Muscle layer of duodenum (tissue), 2 donors: ENCODE data around the gene NSD2.
"Not testable (repeated sequence)": the region's sequence is repeated elsewhere in the genome, so short reads cannot be mapped to it uniquely, and the experiment has no call there.

Experiments
- H3K27ac ChIP-seq: one replicate; pipeline ENCODE4 v1.7.0; 2013; ENCODE audit warnings: mild to moderate bottlenecking, low read length
- H3K27me3 ChIP-seq: one replicate; pipeline ENCODE4 v1.7.0; 2013; ENCODE audit warnings: low read depth, mild to moderate bottlenecking, control low read depth, low read length
- H3K36me3 ChIP-seq, 2 donors: one replicate each; pipeline ENCODE4 v1.7.0; 2013; ENCODE audit warnings: low read length in 2 of 2, control low read depth in 1 of 2, mild to moderate bottlenecking in 1 of 2; ENCODE audit not compliant: insufficient read depth in 2 of 2, control insufficient read depth in 1 of 2
- H3K4me1 ChIP-seq, 2 donors: one replicate each; pipeline ENCODE4 v1.7.0; 2013; ENCODE audit warnings: low read length in 2 of 2, mild to moderate bottlenecking in 2 of 2, control low read depth in 1 of 2, moderate library complexity in 1 of 2; ENCODE audit not compliant: insufficient read depth in 2 of 2, control insufficient read depth in 1 of 2
- H3K4me3 ChIP-seq, 2 donors: one replicate each; pipeline ENCODE4 v1.7.0; 2013; ENCODE audit warnings: low read length in 2 of 2, low read depth in 1 of 2, mild to moderate bottlenecking in 1 of 2
- H3K9me3 ChIP-seq, 2 donors: one replicate each; pipeline ENCODE4 v1.7.0; 2013; ENCODE audit warnings: low read length in 2 of 2, control low read depth in 1 of 2, mild to moderate bottlenecking in 1 of 2; ENCODE audit not compliant: control insufficient read depth in 1 of 2
- donor health status: healthy.

The NSD2 gene

DNA sequence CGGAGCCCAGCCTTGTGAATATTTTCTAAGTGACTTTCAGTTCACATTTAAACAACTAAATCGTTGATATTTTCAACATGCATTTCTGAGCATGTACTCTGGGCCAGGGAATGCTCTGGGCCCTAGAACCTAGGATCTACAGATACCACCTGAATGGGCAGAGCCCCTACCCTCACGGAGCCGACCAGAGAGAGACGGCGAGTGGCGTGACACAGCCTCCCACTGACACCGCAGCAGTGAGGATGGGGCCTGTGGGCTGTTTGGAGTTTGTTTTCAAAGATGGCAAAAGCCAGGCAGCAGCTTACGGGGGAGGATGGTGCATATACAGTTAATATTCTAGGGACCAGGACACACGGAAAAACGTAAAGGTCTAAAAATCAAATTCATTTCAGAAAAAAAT, 119.9 kb downstream of the NSD2 start:
- no peaks in the 10 kb centered on the region for H3K4me1 ChIP-seq
- H3K27ac ChIP-seq = no peak overlapping the region
- H3K27me3 ChIP-seq = no peaks in the 10 kb centered on the region
- no peaks in the 10 kb centered on the region for H3K9me3 ChIP-seq
- H3K4me3 ChIP-seq = no peak overlapping the region
- H3K36me3 ChIP-seq = peaks cover 13 to 45% of the 10 kb centered on the region in 2 donors

DNA sequence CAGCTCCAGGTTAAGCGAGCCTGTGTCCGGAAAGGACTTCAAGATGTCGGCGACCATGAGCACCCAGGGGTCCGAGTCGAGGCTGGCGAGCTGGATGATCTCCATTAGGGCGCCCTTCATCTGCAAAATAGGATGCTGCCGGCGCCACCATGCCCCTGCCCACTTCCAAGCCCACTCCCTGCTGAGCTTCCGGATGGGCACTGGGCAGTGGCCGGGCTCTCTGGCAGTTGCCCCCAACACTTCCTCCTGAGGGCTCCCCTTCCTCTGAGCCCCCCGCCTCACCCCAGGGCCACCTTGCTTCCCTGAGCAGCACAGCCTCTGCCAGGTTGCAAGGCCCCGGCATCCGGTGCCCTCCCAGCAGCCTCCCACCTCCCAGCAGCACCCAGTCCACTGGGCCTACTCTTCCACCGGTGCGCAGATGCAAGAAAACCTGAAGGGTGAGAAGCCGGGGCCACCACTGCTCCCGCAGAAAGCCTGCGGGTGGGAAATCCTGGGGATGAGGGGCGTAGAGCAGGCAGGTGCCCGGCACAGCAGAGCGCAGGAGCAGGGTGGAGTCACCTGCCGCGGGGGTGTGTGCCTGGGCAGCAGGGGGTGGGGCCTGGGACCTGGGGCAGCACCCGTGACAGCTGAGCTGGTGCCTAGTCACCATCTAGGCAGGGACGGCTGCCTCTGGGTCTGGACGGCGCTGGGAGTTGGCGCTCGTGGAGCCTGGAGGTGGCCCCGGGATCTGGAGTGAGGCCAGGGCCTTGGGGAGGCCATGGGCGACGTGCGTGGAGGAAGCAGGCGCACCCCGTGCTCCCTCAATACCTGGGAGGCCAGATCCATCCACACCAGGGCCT, 120.6 kb downstream of the NSD2 start:
- H3K27me3 ChIP-seq = no peaks in the 10 kb centered on the region
- no peak overlapping the region for H3K4me3 ChIP-seq
- no peak overlapping the region for H3K27ac ChIP-seq
- H3K9me3 ChIP-seq = no peaks in the 10 kb centered on the region
- peaks cover 13 to 39% of the 10 kb centered on the region in 2 donors for H3K36me3 ChIP-seq
- no peaks in the 10 kb centered on the region for H3K4me1 ChIP-seq

DNA sequence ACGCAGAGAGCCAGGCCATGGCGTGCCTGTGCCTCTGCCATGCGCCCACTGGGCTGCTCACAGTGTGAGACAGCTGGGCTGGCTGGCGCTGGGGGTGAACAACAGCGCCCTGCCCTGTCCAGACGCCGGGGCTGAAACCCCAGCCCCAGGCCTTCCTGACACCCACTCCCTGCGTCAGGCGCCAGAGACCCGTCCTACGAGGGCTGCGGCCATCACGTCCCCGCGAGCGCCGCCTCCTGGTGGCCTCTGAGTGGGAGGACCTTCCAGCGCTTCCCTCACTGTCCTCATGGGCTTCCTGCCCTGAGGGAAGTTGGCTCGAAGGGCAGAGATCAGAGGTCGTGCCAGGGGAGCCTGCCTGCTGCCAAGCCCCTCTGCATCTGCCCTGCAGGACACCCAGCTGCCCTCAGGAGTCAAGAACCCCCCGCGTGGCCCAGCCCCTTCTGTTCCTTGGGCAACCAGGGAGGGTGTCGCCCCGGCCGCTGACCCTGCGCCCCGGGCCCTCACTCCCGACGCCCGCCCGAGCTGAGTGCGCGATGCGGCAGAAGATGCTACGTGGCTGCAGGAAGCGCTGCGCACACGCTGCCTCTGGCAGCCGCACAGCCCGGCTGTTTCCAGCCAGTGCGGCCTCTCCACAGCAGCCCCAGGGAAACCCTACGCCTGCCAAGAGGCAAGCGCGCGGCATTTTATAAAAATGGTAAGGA, 121.4 kb downstream of the NSD2 start:
- H3K4me1 ChIP-seq = no peaks in the 10 kb centered on the region
- H3K4me3 ChIP-seq = no peak overlapping the region
- H3K27ac ChIP-seq = no peak overlapping the region
- no peaks in the 10 kb centered on the region for H3K27me3 ChIP-seq
- peaks cover 0 to 4% of the 10 kb centered on the region in 2 donors for H3K9me3 ChIP-seq
- peaks cover 13 to 38% of the 10 kb centered on the region in 2 donors for H3K36me3 ChIP-seq

DNA sequence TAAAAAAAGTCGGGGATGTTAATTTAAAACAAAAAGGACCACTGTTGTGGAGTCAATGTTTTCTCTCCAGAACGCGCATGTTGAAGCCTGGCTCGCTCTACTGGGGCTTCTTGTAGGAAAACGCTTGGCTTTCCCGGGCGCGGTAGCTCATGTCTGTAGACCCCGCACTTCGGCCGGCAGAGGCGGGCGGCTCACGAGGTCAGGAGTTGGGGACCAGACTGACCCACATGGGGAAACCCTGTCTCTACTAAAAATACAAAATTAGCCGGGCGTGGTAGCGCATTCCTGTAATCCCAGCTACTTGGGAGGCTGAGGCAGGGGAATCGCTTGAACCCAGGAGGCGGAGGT, 122.0 kb downstream of the NSD2 start:
- H3K27me3 ChIP-seq = no peaks in the 10 kb centered on the region
- no peak overlapping the region for H3K4me3 ChIP-seq
- no peaks in the 10 kb centered on the region for H3K4me1 ChIP-seq
- H3K36me3 ChIP-seq = peaks cover 13 to 39% of the 10 kb centered on the region in 2 donors
- no peak overlapping the region for H3K27ac ChIP-seq
- peaks cover 0 to 8% of the 10 kb centered on the region in 2 donors for H3K9me3 ChIP-seq

DNA sequence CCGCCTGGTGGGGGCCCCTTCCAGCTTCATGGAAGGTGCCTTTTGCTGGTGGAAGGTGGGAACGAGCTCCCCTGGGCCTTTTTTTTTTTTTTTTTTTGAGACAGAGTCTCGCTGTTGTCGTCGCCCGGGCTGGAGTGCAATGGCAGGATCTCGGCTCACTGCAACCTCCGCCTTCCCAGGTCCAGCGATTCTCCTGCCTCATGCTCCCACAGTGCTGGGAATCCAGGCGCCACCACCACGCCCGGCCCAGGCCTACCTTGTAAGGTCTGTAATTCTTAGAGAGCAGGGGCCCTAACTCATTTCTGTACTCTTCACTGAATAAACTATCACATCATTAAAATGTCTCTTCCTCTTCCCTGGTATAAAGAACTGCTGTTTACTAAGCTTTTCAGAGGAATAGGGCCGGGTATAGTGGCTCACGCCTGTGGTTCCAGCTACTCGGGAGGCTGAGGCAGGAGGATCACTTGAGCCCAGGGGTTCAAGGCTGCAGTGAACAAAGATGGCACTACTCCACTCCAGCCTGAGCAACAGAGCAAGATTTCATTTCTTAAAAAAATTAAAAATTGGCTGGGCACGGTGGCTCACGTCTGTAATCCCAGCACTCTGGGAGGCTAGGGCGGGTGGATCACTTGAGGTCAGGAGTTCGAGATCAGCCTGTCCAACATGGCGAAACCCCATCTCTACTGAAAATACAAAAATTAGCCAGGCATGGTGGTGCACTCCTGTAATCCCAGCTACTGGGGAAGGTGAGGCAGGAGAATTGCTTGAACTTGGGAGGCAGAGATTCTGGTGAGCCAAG, 122.7 kb downstream of the NSD2 start:
- not testable (repeated sequence) for H3K4me1 ChIP-seq, H3K9me3 ChIP-seq, H3K4me3 ChIP-seq, H3K27me3 ChIP-seq, H3K27ac ChIP-seq
- peaks cover 13 to 32% of the 10 kb centered on the region in 2 donors for H3K36me3 ChIP-seq

DNA sequence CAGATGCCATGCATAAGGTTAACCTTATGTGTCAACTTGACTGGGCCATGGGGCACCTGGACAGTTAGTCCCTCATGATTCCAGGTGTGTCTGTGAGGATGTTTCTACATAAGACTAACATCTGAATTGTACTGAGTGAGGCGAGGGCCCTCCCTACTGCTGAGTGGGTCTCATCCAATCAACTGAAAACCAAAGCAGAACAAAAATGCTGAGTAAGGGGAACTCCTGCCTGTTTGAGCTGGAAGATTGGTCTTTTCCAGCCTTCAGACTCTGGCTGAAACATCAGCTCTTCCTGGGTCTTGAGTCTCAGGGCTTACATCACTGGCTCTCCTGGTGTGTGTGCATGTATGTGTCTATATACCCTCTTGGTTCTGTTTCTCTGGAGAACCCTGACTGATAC, 123.7 kb downstream of the NSD2 start:
- Histone ChIP-seq H3K9me3 (peaks cover 0 to 8% of the 10 kb centered on the region in 2 donors), H3K36me3 (peaks cover 13 to 22% of the 10 kb centered on the region in 2 donors), H3K27ac (no peak overlapping the region), H3K4me3 (no peak overlapping the region), H3K27me3 (no peaks in the 10 kb centered on the region), H3K4me1 (no peaks in the 10 kb centered on the region)

DNA sequence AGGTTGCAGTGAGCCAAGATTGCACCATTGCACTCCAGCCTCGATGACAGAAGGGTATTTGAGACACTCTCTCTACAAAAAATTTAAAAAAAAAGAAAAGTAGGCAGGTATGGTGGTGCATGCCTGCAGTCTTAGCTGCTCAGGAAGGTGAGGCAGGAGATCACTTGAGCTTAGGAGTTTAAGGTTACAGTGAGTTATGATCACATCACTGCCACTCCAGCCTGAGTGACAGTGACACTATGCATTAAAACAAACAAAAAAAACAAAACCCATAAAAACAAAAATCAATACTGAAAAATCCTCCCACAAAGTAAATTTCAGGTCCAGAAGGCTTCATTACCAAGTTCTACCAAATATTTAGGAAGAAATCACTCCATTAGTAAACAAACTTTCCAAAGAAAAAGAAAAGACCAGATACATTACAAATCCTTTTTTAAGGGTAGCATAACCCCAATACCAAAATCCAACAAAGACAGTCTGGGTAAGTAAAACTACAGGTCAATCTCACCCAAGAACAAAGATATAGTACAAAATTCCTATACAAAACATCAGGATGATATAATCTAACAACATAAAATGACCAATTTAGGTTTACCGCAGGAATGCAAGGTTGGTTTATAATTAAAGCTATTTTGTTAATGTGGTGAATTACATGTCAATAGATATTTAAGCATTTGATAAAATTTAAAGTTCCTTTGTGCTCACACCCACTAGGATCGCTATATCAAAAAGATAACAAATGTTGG, 125.8 kb downstream of the NSD2 start:
- no peak overlapping the region for H3K4me3 ChIP-seq
- H3K27ac ChIP-seq = no peak overlapping the region
- H3K9me3 ChIP-seq = peaks cover 0 to 8% of the 10 kb centered on the region in 2 donors
- no peaks in the 10 kb centered on the region for H3K4me1 ChIP-seq
- no peaks in the 10 kb centered on the region for H3K27me3 ChIP-seq
- peaks cover 0 to 14% of the 10 kb centered on the region in 2 donors for H3K36me3 ChIP-seq

DNA sequence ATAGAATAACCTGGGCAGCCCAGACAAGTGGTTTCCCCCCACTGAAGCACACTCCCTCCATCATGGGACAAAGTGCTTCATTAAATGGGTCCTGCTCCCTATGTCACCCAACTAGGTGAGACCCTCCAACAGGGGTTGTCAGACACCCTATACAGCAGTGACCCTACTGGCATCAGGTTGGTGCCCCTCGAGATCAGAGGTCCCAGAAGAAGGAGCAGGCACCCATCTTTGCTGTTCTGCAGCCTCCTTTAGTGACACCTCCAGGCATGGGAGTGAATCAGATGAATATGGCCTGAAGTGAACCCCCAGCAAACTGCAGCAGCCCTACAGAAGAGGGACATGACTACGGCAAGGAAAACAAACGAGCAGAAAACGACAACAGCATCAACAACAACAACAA, 126.5 kb downstream of the NSD2 start:
- Histone ChIP-seq H3K4me3 (no peak overlapping the region), H3K4me1 (no peaks in the 10 kb centered on the region), H3K36me3 (peaks cover 0 to 14% of the 10 kb centered on the region in 2 donors), H3K9me3 (peaks cover 0 to 8% of the 10 kb centered on the region in 2 donors), H3K27me3 (no peaks in the 10 kb centered on the region), H3K27ac (no peak overlapping the region)

DNA sequence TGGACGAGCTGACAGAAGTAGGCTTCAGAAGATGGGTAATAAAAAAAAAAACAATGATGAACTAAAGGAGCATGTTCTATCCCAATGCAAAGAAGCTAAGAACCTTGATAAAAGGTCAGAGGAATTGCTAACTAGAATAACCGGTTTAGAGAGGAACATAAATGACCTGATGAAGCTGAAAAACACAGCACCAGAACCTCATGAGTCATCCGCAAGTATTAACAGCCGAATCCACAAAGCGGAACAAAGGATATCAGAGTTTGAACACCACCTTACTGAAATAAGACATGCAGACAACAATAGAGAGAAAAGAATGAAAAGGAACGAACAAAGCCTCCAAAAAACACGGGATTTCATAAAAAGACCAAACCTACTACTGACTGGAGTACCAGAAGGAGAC, 127.1 kb downstream of the NSD2 start:
- Histone ChIP-seq H3K36me3 (peaks cover 0 to 14% of the 10 kb centered on the region in 2 donors), H3K4me3 (no peak overlapping the region), H3K27me3 (no peaks in the 10 kb centered on the region), H3K4me1 (no peaks in the 10 kb centered on the region), H3K27ac (no peak overlapping the region), H3K9me3 (peaks cover 0 to 8% of the 10 kb centered on the region in 2 donors)

DNA sequence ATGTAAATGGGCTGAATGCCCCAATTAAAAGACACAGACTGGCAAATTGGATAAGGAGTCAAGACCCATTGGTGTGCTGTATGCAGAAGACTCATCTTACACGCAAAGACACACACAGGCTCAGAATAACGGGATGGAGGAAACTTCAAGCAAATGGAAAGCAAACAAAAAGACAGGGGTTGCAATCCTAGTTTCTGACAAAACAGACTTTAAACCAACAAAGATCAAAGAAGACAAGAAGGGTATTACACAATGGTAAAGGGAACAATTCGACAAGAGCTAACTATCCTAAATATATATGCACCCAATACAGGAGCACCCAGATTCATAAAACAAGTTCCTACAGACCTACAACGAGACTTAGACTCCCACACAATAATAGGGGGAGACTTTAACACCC, 128.1 kb downstream of the NSD2 start:
- H3K4me1 ChIP-seq, H3K4me3 ChIP-seq, H3K27ac ChIP-seq, H3K9me3 ChIP-seq, H3K27me3 ChIP-seq: not testable (repeated sequence)
- peaks cover 0 to 14% of the 10 kb centered on the region in 2 donors for H3K36me3 ChIP-seq

DNA sequence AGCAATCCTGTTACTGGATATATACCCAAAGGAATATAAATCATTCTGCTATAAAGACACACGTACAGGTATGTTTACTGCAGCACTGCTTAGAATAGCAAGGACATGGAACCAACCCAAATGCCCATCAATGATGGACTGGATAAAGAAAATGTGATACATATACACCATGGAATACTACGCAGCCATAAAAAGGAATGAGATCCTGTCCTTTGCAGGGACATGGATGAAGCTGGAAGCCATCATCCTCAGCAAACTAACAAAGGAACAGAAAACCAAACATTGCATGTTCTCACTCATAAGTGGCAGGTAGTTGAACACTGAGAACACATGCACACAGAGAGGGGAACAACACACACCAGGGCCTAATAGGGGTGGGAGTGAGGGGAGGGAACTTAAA, 132.2 kb downstream of the NSD2 start:
- not testable (repeated sequence) for H3K4me3 ChIP-seq, H3K36me3 ChIP-seq, H3K27me3 ChIP-seq, H3K27ac ChIP-seq, H3K9me3 ChIP-seq
- peaks cover 0 to 10% of the 10 kb centered on the region in 2 donors for H3K4me1 ChIP-seq
